Measurements from ENCODE around the gene PRKN.

Gene PRKN

DNA sequence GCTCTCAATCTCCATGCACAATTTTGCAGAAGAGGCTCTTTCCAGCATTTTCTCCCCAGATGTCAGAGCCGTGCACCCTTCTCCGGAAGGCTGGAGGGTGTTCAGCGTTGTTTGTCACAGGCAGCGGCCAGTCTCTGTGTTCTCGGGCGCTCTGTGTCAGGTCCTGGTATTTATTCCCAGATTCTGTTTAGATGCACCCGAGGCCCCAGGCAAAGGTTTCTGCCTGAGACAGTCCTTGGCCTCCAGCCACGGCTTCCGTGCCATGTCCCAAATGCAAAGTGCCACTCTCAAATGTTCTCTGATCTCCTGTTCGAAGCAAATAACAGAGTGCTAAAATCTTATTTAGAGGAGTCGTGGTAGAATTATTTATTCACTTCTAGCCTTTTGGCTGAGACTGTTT lies 1313.4 kb downstream of the PRKN start:
- no peak overlapping the region for H3K4me2 ChIP-seq (ENCODE audit: low read length)
- TF ChIP-seq, protein P1, sequence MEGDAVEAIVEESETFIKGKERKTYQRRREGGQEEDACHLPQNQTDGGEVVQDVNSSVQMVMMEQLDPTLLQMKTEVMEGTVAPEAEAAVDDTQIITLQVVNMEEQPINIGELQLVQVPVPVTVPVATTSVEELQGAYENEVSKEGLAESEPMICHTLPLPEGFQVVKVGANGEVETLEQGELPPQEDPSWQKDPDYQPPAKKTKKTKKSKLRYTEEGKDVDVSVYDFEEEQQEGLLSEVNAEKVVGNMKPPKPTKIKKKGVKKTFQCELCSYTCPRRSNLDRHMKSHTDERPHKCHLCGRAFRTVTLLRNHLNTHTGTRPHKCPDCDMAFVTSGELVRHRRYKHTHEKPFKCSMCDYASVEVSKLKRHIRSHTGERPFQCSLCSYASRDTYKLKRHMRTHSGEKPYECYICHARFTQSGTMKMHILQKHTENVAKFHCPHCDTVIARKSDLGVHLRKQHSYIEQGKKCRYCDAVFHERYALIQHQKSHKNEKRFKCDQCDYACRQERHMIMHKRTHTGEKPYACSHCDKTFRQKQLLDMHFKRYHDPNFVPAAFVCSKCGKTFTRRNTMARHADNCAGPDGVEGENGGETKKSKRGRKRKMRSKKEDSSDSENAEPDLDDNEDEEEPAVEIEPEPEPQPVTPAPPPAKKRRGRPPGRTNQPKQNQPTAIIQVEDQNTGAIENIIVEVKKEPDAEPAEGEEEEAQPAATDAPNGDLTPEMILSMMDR (IDR thresholded peaks at IDR 0.05; ENCODE audit: low read length): no peak
- no peak for TF ChIP-seq EZH2 (IDR thresholded peaks at IDR 0.05; ENCODE audit: borderline replicate concordance, low read length)

DNA sequence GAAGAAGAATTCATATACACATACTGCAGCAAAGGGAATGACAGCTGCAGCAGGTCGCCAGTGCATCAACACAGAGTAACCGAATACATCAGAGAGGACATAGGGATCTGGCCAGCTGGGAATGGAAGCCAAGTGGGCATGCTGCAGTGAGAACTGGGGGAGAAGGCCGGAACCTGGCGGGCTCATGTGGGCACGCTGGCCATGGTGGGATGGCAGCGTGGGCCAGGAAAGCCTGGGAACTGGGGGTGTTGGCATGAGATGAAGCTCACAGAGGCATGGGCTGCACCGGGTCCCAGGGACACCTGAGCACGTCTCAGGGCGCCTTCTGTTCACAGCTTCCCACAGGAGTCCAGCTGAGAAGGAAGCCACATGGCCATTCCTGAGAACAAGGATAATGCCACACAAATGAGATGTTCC lies 1314.2 kb downstream of the PRKN start:
- Histone ChIP-seq H3K9ac (ENCODE audit: low read length) (no peak overlapping the region), H2AFZ (ENCODE audit: low read length) (no peak overlapping the region), H3K9me3 (ENCODE audit: low read length) (no peaks in the 10 kb centered on the region), H4K20me1 (ENCODE audit: insufficient read depth, low read length) (no peaks in the 10 kb centered on the region), H3K79me2 (ENCODE audit: insufficient read depth, low read length) (no peaks in the 10 kb centered on the region), H3F3A (ENCODE audit: insufficient read depth, low read length) (no peaks in the 10 kb centered on the region), H3K9me2 (ENCODE audit: low read depth, low read length) (no peaks in the 10 kb centered on the region), H3K4me1 (ENCODE audit: insufficient read depth, low read length, severe bottlenecking) (no peaks in the 10 kb centered on the region), H3K27ac (ENCODE audit: low read depth, low read length, poor library complexity, severe bottlenecking) (no peak overlapping the region), H3K4me2 (ENCODE audit: low read length) (no peak overlapping the region), H3K4me3 (ENCODE audit: low read depth, low read length, poor library complexity, severe bottlenecking) (no peak overlapping the region), H3K36me3 (ENCODE audit: insufficient read depth, low read length) (no peaks in the 10 kb centered on the region), H3K27me3 (ENCODE audit: insufficient read depth, low read length) (no peaks in the 10 kb centered on the region)
- TF ChIP-seq EZH2 (IDR thresholded peaks at IDR 0.05; ENCODE audit: borderline replicate concordance, low read length): no peak
- TF ChIP-seq, protein P1 (IDR thresholded peaks at IDR 0.05; ENCODE audit: low read length): no peak

More for the DNA sequence above, 1313.4 kb downstream of the PRKN start:
- no peaks in the 10 kb centered on the region for H3K79me2 ChIP-seq (ENCODE audit: insufficient read depth, low read length)
- H3K9ac ChIP-seq (ENCODE audit: low read length): no peak overlapping the region
- no peak overlapping the region for H2AFZ ChIP-seq (ENCODE audit: low read length)
- H3K27me3 ChIP-seq (ENCODE audit: insufficient read depth, low read length): no peaks in the 10 kb centered on the region
- no peaks in the 10 kb centered on the region for H3K9me2 ChIP-seq (ENCODE audit: low read depth, low read length)
- no peaks in the 10 kb centered on the region for H3K4me1 ChIP-seq (ENCODE audit: insufficient read depth, low read length, severe bottlenecking)
- H3K9me3 ChIP-seq (ENCODE audit: low read length): no peaks in the 10 kb centered on the region
- H3F3A ChIP-seq (ENCODE audit: insufficient read depth, low read length): no peaks in the 10 kb centered on the region
- H4K20me1 ChIP-seq (ENCODE audit: insufficient read depth, low read length): no peaks in the 10 kb centered on the region
- no peaks in the 10 kb centered on the region for H3K36me3 ChIP-seq (ENCODE audit: insufficient read depth, low read length)
- H3K4me3 ChIP-seq (ENCODE audit: low read depth, low read length, poor library complexity, severe bottlenecking): no peak overlapping the region
- H3K27ac ChIP-seq (ENCODE audit: low read depth, low read length, poor library complexity, severe bottlenecking): no peak overlapping the region

DNA sequence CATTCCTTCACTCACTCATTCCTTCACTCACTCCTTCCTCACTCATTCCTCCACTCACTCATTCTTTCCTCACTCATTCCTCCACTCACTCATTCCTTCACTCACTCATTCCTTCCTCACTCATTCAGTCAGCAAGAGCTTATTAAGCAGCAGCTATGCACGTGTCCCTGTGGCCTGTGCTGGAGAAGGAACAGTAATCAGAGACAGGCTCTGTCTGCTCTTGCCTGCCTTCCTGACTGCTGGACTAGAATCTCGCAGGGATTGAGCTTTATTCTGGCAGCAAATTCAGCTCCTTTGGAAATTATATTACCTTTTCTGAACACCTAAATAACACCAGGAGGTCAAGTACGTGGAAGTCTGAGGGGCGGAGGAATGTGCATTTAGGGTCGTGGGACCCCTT lies 1314.8 kb downstream of the PRKN start:
- H3F3A ChIP-seq (ENCODE audit: insufficient read depth, low read length): no peaks in the 10 kb centered on the region
- H3K36me3 ChIP-seq (ENCODE audit: insufficient read depth, low read length): no peaks in the 10 kb centered on the region
- no peaks in the 10 kb centered on the region for H3K9me3 ChIP-seq (ENCODE audit: low read length)
- no peak overlapping the region for H3K9ac ChIP-seq (ENCODE audit: low read length)
- no peaks in the 10 kb centered on the region for H3K27me3 ChIP-seq (ENCODE audit: insufficient read depth, low read length)
- no peak overlapping the region for H3K27ac ChIP-seq (ENCODE audit: low read depth, low read length, poor library complexity, severe bottlenecking)
- no peak overlapping the region for H2AFZ ChIP-seq (ENCODE audit: low read length)
- H3K79me2 ChIP-seq (ENCODE audit: insufficient read depth, low read length): no peaks in the 10 kb centered on the region
- H3K4me3 ChIP-seq (ENCODE audit: low read depth, low read length, poor library complexity, severe bottlenecking): no peak overlapping the region
- H4K20me1 ChIP-seq (ENCODE audit: insufficient read depth, low read length): no peaks in the 10 kb centered on the region
- H3K4me2 ChIP-seq (ENCODE audit: low read length): no peak overlapping the region
- H3K9me2 ChIP-seq (ENCODE audit: low read depth, low read length): no peaks in the 10 kb centered on the region
- no peaks in the 10 kb centered on the region for H3K4me1 ChIP-seq (ENCODE audit: insufficient read depth, low read length, severe bottlenecking)
- TF ChIP-seq, protein P1 (IDR thresholded peaks at IDR 0.05; ENCODE audit: low read length): no peak
- no peak for TF ChIP-seq EZH2 (IDR thresholded peaks at IDR 0.05; ENCODE audit: borderline replicate concordance, low read length)

Measured in OCI-LY1 (cell line).